Measurements from ENCODE around the gene HOXB5. TPM values are rescaled to one million over a fixed set of nuclear protein-coding genes. Genes with fewer than 3 reads are reported as not detected.

HOXB5 gene
- total RNA-seq, 1 experiment from 2014 or later = not detected

DNA sequence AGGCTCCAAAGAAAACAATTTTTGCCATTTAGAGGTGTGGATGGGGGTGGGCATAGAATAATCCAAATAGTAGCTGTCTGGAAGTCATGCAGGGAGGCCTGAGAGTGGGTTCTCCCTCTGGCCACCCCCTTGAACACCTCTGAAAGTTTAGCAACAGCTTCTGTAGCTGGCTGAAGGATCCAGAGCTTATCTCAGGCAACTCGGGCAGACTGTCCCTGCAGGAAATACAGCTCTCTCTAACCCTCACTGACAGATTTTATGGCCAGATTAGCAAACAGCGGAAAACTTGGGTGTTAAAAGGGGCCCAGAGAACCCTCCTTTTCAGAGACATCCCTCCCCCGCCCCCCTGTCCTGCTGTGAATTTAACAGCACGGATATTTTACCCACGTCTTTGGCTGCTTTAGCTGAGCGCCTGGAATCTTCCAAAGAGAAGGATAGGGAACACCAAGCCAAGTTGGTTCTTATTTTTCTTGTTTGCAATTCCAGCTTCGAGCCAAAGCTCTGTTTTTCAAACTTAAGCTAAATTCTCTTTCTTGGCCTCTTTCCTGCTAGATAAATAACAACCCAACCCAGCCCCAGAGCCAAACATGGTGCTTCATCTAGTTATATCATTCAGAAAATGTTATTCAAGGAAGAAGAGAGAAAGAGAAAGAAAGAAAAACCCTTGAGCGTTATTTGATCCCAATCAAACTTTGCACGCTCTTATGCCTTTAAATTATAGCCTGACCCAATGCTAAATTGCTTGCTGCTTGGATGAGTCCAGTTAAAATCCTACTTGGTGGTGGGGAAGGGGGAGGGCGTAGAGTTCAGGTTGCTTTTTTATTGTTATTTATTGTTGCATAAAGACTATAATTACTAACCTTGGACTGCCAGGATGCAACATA lies 46.4 kb downstream of the HOXB5 start:
- no peak overlapping the region for H3K9ac ChIP-seq (ENCODE audit: extremely low read depth, insufficient read length, low read length)
- WGBS (ENCODE audit: extremely low coverage, insufficient read length, low lambda C conversion rate) = no CpG with 5 or more reads among the region's 10 CpGs
- Mint-ChIP-seq H3K9me3 (peaks cover 3 to 20% of the 10 kb centered on the region in 2 experiments; a peak in 4 of 5 replicates), H3K36me3 (ENCODE audit: insufficient read depth in 1 of 3, low read depth in 3 of 3) (no peaks in the 10 kb centered on the region; a peak in 1 of 7 replicates), H3K27me3 (ENCODE audit: low read depth) (peaks cover 99% of the 10 kb centered on the region), H3K4me1 (peaks cover 40 to 69% of the 10 kb centered on the region in 2 experiments), H3K27ac (no peak overlapping the region), H3K4me3 (peak overlapping the region in 1 of 2 experiments; percentile 31; a peak in 1 of 5 replicates)
- H4K91ac ChIP-seq (ENCODE audit: insufficient read length, low read depth, low read length) = no peak overlapping the region
- H2BK20ac ChIP-seq (ENCODE audit: low read depth, low read length, poor library complexity, severe bottlenecking) = no peak overlapping the region
- H2BK15ac ChIP-seq (ENCODE audit: low read depth, low read length) = no peak overlapping the region
- no peak overlapping the region for H3K4me2 ChIP-seq (ENCODE audit: insufficient read depth, insufficient read length, low read length)
- peaks cover 2% of the 10 kb centered on the region for H3K23me2 ChIP-seq (ENCODE audit: insufficient read length, low read depth, low read length, poor library complexity, severe bottlenecking)
- H2BK5ac ChIP-seq (ENCODE audit: insufficient read length, low read length) = no peak overlapping the region
- H3K27ac ChIP-seq (ENCODE audit: insufficient read length, low read depth, low read length) = no peak overlapping the region
- H3K27me3 ChIP-seq (ENCODE audit: insufficient read depth, low read length) = peaks cover 92% of the 10 kb centered on the region
- no peaks in the 10 kb centered on the region for H3K79me1 ChIP-seq (ENCODE audit: insufficient read depth, low read depth, low read length, poor library complexity, severe bottlenecking)
- no peak overlapping the region for H3K4ac ChIP-seq (ENCODE audit: low read depth, low read length)
- no peak overlapping the region for H3K23ac ChIP-seq (ENCODE audit: insufficient read length, low read depth, low read length)
- H2AK5ac ChIP-seq (ENCODE audit: insufficient read length, low read length) = no peak overlapping the region
- no peaks in the 10 kb centered on the region for H3K79me2 ChIP-seq (ENCODE audit: insufficient read depth, low read length)
- H2AFZ ChIP-seq (ENCODE audit: low read length) = no peak overlapping the region
- H2BK120ac ChIP-seq (ENCODE audit: low read depth, low read length, poor library complexity, severe bottlenecking) = no peak overlapping the region
- no peak overlapping the region for H2BK12ac ChIP-seq (ENCODE audit: insufficient read length, low read depth, low read length)
- H3K9me3 ChIP-seq (ENCODE audit: control insufficient read depth, low read depth, low read length) = no peaks in the 10 kb centered on the region
- H3T11ph ChIP-seq (ENCODE audit: low read length) = no peak overlapping the region
- no peak overlapping the region for H3K18ac ChIP-seq (ENCODE audit: insufficient read length, low read depth, low read length)
- no peak overlapping the region for H3K56ac ChIP-seq (ENCODE audit: insufficient read length, low read depth, low read length)
- TF ChIP-seq, protein P1, sequence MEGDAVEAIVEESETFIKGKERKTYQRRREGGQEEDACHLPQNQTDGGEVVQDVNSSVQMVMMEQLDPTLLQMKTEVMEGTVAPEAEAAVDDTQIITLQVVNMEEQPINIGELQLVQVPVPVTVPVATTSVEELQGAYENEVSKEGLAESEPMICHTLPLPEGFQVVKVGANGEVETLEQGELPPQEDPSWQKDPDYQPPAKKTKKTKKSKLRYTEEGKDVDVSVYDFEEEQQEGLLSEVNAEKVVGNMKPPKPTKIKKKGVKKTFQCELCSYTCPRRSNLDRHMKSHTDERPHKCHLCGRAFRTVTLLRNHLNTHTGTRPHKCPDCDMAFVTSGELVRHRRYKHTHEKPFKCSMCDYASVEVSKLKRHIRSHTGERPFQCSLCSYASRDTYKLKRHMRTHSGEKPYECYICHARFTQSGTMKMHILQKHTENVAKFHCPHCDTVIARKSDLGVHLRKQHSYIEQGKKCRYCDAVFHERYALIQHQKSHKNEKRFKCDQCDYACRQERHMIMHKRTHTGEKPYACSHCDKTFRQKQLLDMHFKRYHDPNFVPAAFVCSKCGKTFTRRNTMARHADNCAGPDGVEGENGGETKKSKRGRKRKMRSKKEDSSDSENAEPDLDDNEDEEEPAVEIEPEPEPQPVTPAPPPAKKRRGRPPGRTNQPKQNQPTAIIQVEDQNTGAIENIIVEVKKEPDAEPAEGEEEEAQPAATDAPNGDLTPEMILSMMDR (conservative IDR thresholded peaks at IDR 0.05) = no peak
- H4K8ac ChIP-seq (replicated peaks; ENCODE audit: insufficient read length, low read depth, low read length) = no peak overlapping the region
- peaks cover 3% of the 10 kb centered on the region; the same call in 1 of the 2 replicates for H3K4me1 ChIP-seq (ENCODE audit: insufficient read depth, low read length)
- H4K5ac ChIP-seq (ENCODE audit: insufficient read length, low read depth, low read length) = no peak overlapping the region
- H3K14ac ChIP-seq (ENCODE audit: insufficient read depth, low read length) = no peak overlapping the region
- DNase-seq = no peak
- peaks cover 2% of the 10 kb centered on the region for H4K20me1 ChIP-seq (ENCODE audit: control insufficient read depth, insufficient read depth, insufficient read length)
